Mesothelial cell of epicardium (in vitro differentiated cells): Measurements from ENCODE around the gene CEPT1. TPM values are rescaled to one million over a fixed set of nuclear protein-coding genes. Genes with fewer than 3 reads are reported as not detected.

Experiments
- DNase-seq, 2 experiments: peaks; one replicate each; pipeline ENCODE4 v3.0.0; 2021; ENCODE audit warnings: low spot score in 2 of 2; ENCODE audit not compliant: unreplicated experiment in 2 of 2
- H3K27ac Mint-ChIP-seq: 2 replicates; pipeline ENCODE4 v1.8.0; 2021; ENCODE audit warnings: mixed read lengths
- H3K27me3 Mint-ChIP-seq: 2 replicates; pipeline ENCODE4 v1.8.0; 2021; ENCODE audit warnings: low read depth, mixed read lengths
- H3K36me3 Mint-ChIP-seq: 2 replicates; pipeline ENCODE4 v1.8.0; 2021; ENCODE audit warnings: mixed read lengths
- H3K4me1 Mint-ChIP-seq: 2 replicates; pipeline ENCODE4 v1.8.0; 2021; ENCODE audit warnings: mixed read lengths
- H3K4me3 Mint-ChIP-seq: 2 replicates; pipeline ENCODE4 v1.8.0; 2021; ENCODE audit warnings: mild to moderate bottlenecking, moderate library complexity, mixed read lengths
- H3K9me3 Mint-ChIP-seq: 2 replicates; pipeline ENCODE4 v1.8.0; 2021; ENCODE audit warnings: mixed read lengths
- CTCF ChIP-seq: fragments of 200-600 bp; sonication (generic); IDR thresholded peaks from one replicate; pipeline ENCODE4 v1.5.0; 2021; ENCODE audit warnings: antibody characterized with exemption; ENCODE audit not compliant: unreplicated experiment
- total RNA-seq: library from RNA; stranded (reverse); gene quantifications from 3 replicates; pipeline ENCODE4 v1.2.1, GENCODE V29; 2021

The CEPT1 gene
- total RNA-seq, 1 donor from 2014 or later = 38.9 TPM

DNA sequence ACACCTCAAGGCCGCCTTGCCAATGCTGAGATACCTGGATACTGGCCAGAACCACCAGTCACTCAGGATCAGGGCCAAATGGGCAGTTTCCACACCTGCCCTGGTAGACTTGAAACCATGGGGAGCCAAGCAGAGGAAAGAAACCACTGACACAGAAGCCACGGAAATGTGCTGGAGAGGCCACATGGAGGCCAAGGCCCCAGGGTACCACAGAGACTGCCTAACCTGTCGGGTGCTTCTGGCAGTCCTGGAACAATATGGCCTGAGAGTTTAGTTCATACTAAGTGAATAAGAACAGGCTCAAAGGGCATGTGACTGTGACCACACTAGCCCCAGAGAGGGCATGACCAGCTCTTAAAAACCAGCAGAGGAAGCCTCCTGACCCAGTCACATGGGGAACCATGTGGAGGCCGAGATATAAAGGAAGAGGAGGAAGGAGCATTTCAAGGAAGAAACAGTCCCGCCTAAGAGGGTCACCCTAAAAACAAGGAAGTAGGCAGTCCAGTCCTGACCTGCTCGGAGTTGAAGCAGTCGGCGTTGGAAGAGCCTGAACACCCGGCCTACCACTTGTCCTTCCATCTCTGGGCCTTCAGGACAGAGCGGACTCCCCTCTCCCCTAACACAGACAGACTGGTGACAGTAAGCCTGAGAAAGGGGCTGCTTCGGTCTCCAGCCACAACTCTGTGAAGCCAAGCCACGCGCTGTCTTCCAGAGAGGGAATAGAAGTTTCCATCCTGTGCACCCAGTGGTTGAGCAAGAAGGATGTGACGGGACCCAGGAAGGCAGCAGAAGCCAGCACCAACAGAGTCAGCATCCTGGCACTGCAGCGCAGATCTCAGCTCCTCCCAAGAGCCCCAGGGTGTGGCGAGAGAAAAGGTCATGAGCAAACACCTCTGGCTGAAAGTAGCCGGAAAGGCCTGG lies 60.1 kb downstream of the CEPT1 start, which contains the start of gene DENND2D:
Gene DENND2D, minus strand, starts transcription at position 766 of the 921 bp plus-strand sequence. Its CDS starts 187 bp downstream, at position 579.
- H3K4me3 Mint-ChIP-seq = no peak within 1 kb of the TSS
- no peaks in the 10 kb centered on the region for H3K36me3 Mint-ChIP-seq
- no peaks in the 10 kb centered on the region for H3K9me3 Mint-ChIP-seq
- H3K27me3 Mint-ChIP-seq = peaks cover 5% of the 10 kb centered on the region
- peaks cover 13% of the 10 kb centered on the region for H3K4me1 Mint-ChIP-seq
- no peak for DNase-seq
- TF ChIP-seq CTCF = no peak
- no peak within 1 kb of the TSS for H3K27ac Mint-ChIP-seq

- Mint-ChIP-seq H3K36me3 (no peaks in the 10 kb centered on the region), H3K4me1 (peaks cover 13% of the 10 kb centered on the region), H3K9me3 (no peaks in the 10 kb centered on the region), H3K4me3 (no peak overlapping the region), H3K27me3 (peaks cover 5% of the 10 kb centered on the region), H3K27ac (no peak overlapping the region)
- no peak for TF ChIP-seq CTCF
- DNase-seq = no peak
These were observed 60.8 kb downstream of the CEPT1 start for GRCh38 chr1:111200802-111201161.

DNA sequence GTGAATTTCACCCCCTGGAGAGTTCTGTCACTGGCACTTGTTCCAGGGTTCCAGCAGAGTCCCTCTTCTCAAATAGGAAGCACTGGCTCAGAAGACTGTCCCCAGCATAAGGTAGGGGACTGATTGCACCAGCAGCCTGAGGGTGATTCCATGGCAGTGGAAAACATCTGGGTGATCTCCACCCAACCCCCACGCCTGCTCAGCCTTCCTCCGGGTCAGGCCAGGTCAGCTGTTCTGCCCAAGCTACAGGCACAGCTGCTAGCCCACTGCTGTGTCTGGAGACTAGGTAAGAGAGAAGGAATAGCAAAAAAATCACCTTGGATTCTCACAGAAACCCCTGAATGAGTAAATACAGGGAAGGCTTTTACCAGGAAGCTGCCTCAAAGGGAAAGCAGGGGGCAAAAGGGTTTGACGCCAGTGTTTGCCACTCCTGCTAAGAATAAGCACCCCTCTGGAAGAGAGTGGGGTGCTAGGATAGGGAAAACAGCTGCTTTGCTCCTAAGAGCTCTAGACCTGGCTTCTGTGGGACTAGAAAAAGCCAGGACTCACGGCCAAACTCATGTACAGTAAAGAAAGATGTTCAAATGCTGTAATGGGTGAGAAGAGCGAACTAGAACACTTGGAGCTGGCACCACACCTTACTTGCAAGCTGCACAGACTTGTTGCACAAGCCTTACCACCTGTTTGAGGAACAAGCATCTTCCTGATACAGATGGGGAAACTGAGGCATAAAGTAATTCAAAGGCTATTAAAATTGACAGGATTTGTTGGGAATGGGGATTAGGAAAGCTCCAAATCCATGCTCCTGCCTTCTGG lies 61.5 kb downstream of the CEPT1 start:
- Mint-ChIP-seq H3K4me3 (no peak overlapping the region), H3K4me1 (peaks cover 13% of the 10 kb centered on the region), H3K27me3 (peaks cover 5% of the 10 kb centered on the region), H3K36me3 (no peaks in the 10 kb centered on the region), H3K9me3 (no peaks in the 10 kb centered on the region), H3K27ac (no peak overlapping the region)
- TF ChIP-seq CTCF = no peak
- no peak for DNase-seq

DNA sequence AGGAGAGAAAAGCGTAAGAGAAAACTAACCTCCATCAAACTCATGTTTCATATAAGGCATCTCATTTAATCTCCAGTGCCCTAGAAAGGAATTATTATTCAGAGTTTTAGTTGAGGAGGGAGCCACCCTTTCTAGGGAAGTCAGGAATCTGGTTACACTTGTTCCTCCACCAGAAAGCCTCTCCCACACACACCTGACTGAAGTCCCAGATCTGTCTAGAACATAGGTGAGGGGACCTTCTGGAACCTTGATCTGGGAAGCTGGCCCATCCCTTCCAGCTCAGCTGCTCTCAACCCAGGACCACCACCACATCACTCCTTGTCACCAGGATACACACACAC lies 62.3 kb downstream of the CEPT1 start:
- no peak for DNase-seq
- Mint-ChIP-seq H3K4me1 (peaks cover 13% of the 10 kb centered on the region), H3K9me3 (no peaks in the 10 kb centered on the region), H3K4me3 (peak overlapping the region; percentile 22), H3K27me3 (peaks cover 5% of the 10 kb centered on the region), H3K36me3 (no peaks in the 10 kb centered on the region), H3K27ac (peak overlapping the region; percentile 76)
- no peak for TF ChIP-seq CTCF

GRCh38 chr1:111202707-111203623 lies 62.9 kb downstream of the CEPT1 start:
- peaks cover 13% of the 10 kb centered on the region for H3K4me1 Mint-ChIP-seq
- DNase-seq = no peak
- peaks cover 5% of the 10 kb centered on the region for H3K27me3 Mint-ChIP-seq
- H3K9me3 Mint-ChIP-seq = no peaks in the 10 kb centered on the region
- peak overlapping the region; percentile 30 for H3K4me3 Mint-ChIP-seq
- peak overlapping the region; percentile 76 for H3K27ac Mint-ChIP-seq
- TF ChIP-seq CTCF = no peak
- no peaks in the 10 kb centered on the region for H3K36me3 Mint-ChIP-seq
